Mesenchymal stem cell (in vitro differentiated cells and primary cell): Measurements from ENCODE around the gene PTPN12.
"Not testable (repeated sequence)": the region's sequence is repeated elsewhere in the genome, so short reads cannot be mapped to it uniquely, and the experiment has no call there.

Source experiments
- DNase-seq: peaks from one replicate; pipeline ENCODE4 v3.0.0-alpha.2; 2013
- H2AFZ ChIP-seq: one replicate; pipeline ENCODE4 v1.6.1; 2013; ENCODE audit warnings: low read depth, mild to moderate bottlenecking, control low read depth, inconsistent platforms, low read length, moderate library complexity
- H2AK5ac ChIP-seq: 2 replicates; pipeline ENCODE4 v1.6.1; 2013; ENCODE audit warnings: low read length, moderate library complexity, mild to moderate bottlenecking, inconsistent platforms; ENCODE audit not compliant: severe bottlenecking
- H2BK120ac ChIP-seq: one replicate; pipeline ENCODE4 v1.6.1; 2013; ENCODE audit warnings: low read depth, mild to moderate bottlenecking, inconsistent platforms, low read length, moderate library complexity
- H2BK12ac ChIP-seq, 2 experiments: one replicate each; pipeline ENCODE4 v1.6.1; 2013; ENCODE audit warnings: inconsistent platforms in 2 of 2, low read length in 2 of 2, mild to moderate bottlenecking in 2 of 2, moderate library complexity in 2 of 2, control low read depth in 1 of 2
- H2BK15ac ChIP-seq: one replicate; pipeline ENCODE4 v1.6.1; 2013; ENCODE audit warnings: mild to moderate bottlenecking, low read depth, inconsistent platforms; ENCODE audit not compliant: poor library complexity, severe bottlenecking
- H2BK5ac ChIP-seq: 2 replicates; pipeline ENCODE4 v1.6.1; 2013; ENCODE audit warnings: low read depth, mild to moderate bottlenecking, low read length, control low read depth, inconsistent platforms; ENCODE audit not compliant: poor library complexity, severe bottlenecking
- H3K14ac ChIP-seq, 2 experiments: one replicate each; pipeline ENCODE4 v1.6.1; 2013; ENCODE audit warnings: inconsistent platforms in 2 of 2, low read length in 2 of 2, control low read depth in 1 of 2, mild to moderate bottlenecking in 1 of 2, moderate library complexity in 1 of 2
- H3K18ac ChIP-seq, 2 experiments: one replicate each; pipeline ENCODE4 v1.6.1; 2013; ENCODE audit warnings: inconsistent platforms in 2 of 2, low read length in 2 of 2, control low read depth in 1 of 2, low read depth in 1 of 2, mild to moderate bottlenecking in 1 of 2
- H3K23ac ChIP-seq, 2 experiments: one replicate each; pipeline ENCODE4 v1.6.1; 2013; ENCODE audit warnings: inconsistent platforms in 2 of 2, low read length in 2 of 2, mild to moderate bottlenecking in 2 of 2, moderate library complexity in 2 of 2, control low read depth in 1 of 2
- H3K27ac ChIP-seq: 2 replicates; pipeline ENCODE4 v1.5.1; 2013; ENCODE audit warnings: mild to moderate bottlenecking, moderate library complexity, low read length, control low read depth, inconsistent platforms; ENCODE audit not compliant: poor library complexity, severe bottlenecking
- H3K27me3 ChIP-seq, 2 experiments: 2 replicates each; pipeline versions ENCODE4 v1.6.1 to v1.7.0; 2013; ENCODE audit warnings: low read length in 2 of 2, mild to moderate bottlenecking in 2 of 2, moderate library complexity in 2 of 2, control low read depth in 1 of 2, inconsistent platforms in 1 of 2; ENCODE audit not compliant: control insufficient read depth in 1 of 2, insufficient read depth in 1 of 2
- H3K36me3 ChIP-seq, 2 experiments: 2 replicates each; pipeline versions ENCODE4 v1.6.1 to v1.7.0; 2013; ENCODE audit warnings: low read length in 2 of 2, control low read depth in 1 of 2, inconsistent platforms in 1 of 2, low read depth in 1 of 2, mild to moderate bottlenecking in 1 of 2; ENCODE audit not compliant: insufficient read depth in 2 of 2, control insufficient read depth in 1 of 2
- H3K4ac ChIP-seq, 2 experiments: one replicate each; pipeline ENCODE4 v1.6.1; 2013; ENCODE audit warnings: inconsistent platforms in 2 of 2, low read length in 2 of 2, mild to moderate bottlenecking in 2 of 2, moderate library complexity in 2 of 2, control low read depth in 1 of 2, low read depth in 1 of 2
- H3K4me1 ChIP-seq: 2 replicates; pipeline ENCODE4 v1.6.1; 2013; ENCODE audit warnings: low read depth, low read length, control low read depth; ENCODE audit not compliant: control insufficient read depth, insufficient read depth
- H3K4me2 ChIP-seq: 2 replicates; pipeline ENCODE4 v1.6.1; 2013; ENCODE audit warnings: low read length, mild to moderate bottlenecking, inconsistent platforms; ENCODE audit not compliant: poor library complexity, severe bottlenecking
- H3K4me3 ChIP-seq, 2 experiments: 2 replicates each; pipeline versions ENCODE4 v1.5.1 to v1.7.0; 2013; ENCODE audit warnings: low read length in 2 of 2, mild to moderate bottlenecking in 2 of 2, control low read depth in 1 of 2, low read depth in 1 of 2; ENCODE audit not compliant: insufficient read depth in 1 of 2
- H3K79me1 ChIP-seq: replicated peaks from 2 replicates; pipeline ENCODE4 v1.6.1; 2013; ENCODE audit warnings: mild to moderate bottlenecking, control low read depth, low read length, inconsistent platforms; ENCODE audit not compliant: poor library complexity, severe bottlenecking
- H3K9ac ChIP-seq: 2 replicates; pipeline ENCODE4 v1.7.0; 2013; ENCODE audit warnings: mild to moderate bottlenecking, low read length, moderate library complexity
- H3K9me3 ChIP-seq: 2 replicates; pipeline ENCODE4 v1.7.0; 2013; ENCODE audit warnings: mild to moderate bottlenecking, low read length; ENCODE audit not compliant: control insufficient read depth
- H4K8ac ChIP-seq: one replicate; pipeline ENCODE4 v1.6.1; 2013; ENCODE audit warnings: inconsistent platforms, mild to moderate bottlenecking, low read length, moderate library complexity
- H4K91ac ChIP-seq: one replicate; pipeline ENCODE4 v1.6.1; 2013; ENCODE audit warnings: mild to moderate bottlenecking, low read length, inconsistent platforms
- WGBS: methylation state at CpG from one replicate; pipeline ENCODE4 v1.1.7; 2013; ENCODE audit warnings: mixed read lengths; 5-methylcytosine and 5-hydroxymethylcytosine counted together

Gene PTPN12

GRCh38 chr7:77516085-77516484, 21.0 kb upstream of the PTPN12 start:
- Histone ChIP-seq H3K27ac (no peak overlapping the region), H2AFZ (no peak overlapping the region), H3K4ac (no peak overlapping the region), H2BK120ac (no peak overlapping the region), H4K8ac (no peak overlapping the region), H2BK12ac (no peak overlapping the region), H3K23ac (no peak overlapping the region), H3K9me3 (no peaks in the 10 kb centered on the region), H3K79me1 (no peaks in the 10 kb centered on the region), H2BK5ac (no peak overlapping the region), H3K9ac (no peak overlapping the region), H3K4me3 (no peak overlapping the region), H3K4me1 (no peaks in the 10 kb centered on the region), H2BK15ac (no peak overlapping the region), H3K18ac (no peak overlapping the region), H3K4me2 (no peak overlapping the region), H4K91ac (no peak overlapping the region), H3K36me3 (no peaks in the 10 kb centered on the region), H2AK5ac (no peak overlapping the region), H3K14ac (no peak overlapping the region), H3K27me3 (no peaks in the 10 kb centered on the region)
- DNase-seq = no peak
- 90% methylated on average over 3 of the region's 3 CpGs for WGBS

DNA sequence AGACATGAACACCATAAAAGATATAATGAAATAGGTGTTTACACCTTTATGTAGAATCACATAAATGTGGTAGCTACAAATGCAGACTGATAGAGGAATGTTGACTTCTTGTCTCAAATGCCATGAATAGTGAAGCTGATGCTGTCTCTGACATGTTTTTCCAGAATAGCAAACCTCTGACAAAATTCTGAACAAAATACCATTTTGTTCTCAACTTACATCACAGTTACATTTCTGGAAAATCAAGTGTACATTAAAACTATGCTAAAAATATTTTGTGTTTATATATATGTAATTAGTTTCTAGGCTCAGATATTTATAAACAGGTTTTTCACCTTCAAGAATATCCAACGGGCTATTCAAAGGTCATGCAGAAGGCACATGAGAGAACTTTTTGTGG, 16.8 kb upstream of the PTPN12 start:
- no CpG with 5 or more reads among the region's 1 CpG for WGBS
- Histone ChIP-seq H3K14ac (no peak overlapping the region), H2BK5ac (no peak overlapping the region), H4K8ac (no peak overlapping the region), H2AK5ac (no peak overlapping the region), H3K4me1 (no peaks in the 10 kb centered on the region), H2BK12ac (no peak overlapping the region), H3K27me3 (no peaks in the 10 kb centered on the region), H2AFZ (no peak overlapping the region), H3K4me3 (no peak overlapping the region), H2BK120ac (no peak overlapping the region), H3K27ac (no peak overlapping the region), H3K18ac (no peak overlapping the region), H3K4ac (no peak overlapping the region), H3K4me2 (no peak overlapping the region), H3K23ac (no peak overlapping the region), H3K9me3 (no peaks in the 10 kb centered on the region), H3K36me3 (no peaks in the 10 kb centered on the region), H3K9ac (no peak overlapping the region), H4K91ac (no peak overlapping the region), H2BK15ac (no peak overlapping the region), H3K79me1 (no peaks in the 10 kb centered on the region)
- no peak for DNase-seq

GRCh38 chr7:77521537-77521936, 15.6 kb upstream of the PTPN12 start:
- H2BK15ac ChIP-seq, H3K23ac ChIP-seq, H4K91ac ChIP-seq, H3K18ac ChIP-seq, H3K4me3 ChIP-seq, H2AFZ ChIP-seq, H3K9ac ChIP-seq, H3K4me2 ChIP-seq, H3K4me1 ChIP-seq, H3K79me1 ChIP-seq, H2BK5ac ChIP-seq, H4K8ac ChIP-seq, H3K14ac ChIP-seq, DNase-seq, H3K9me3 ChIP-seq, H3K27me3 ChIP-seq, H2BK120ac ChIP-seq, H3K4ac ChIP-seq, H3K27ac ChIP-seq, H2AK5ac ChIP-seq, H2BK12ac ChIP-seq, H3K36me3 ChIP-seq: not testable (repeated sequence)
- 99% methylated on average over 4 of the region's 5 CpGs for whole genome bisulfite sequencing

- no peak overlapping the region for H2BK12ac ChIP-seq
- no peak overlapping the region for H3K4me3 ChIP-seq
- no peak overlapping the region for H3K9ac ChIP-seq
- no peak overlapping the region for H2BK5ac ChIP-seq
- no peak overlapping the region for H3K23ac ChIP-seq
- H3K9me3 ChIP-seq = no peaks in the 10 kb centered on the region
- H3K4me1 ChIP-seq = no peaks in the 10 kb centered on the region
- no peak overlapping the region for H3K4me2 ChIP-seq
- DNase-seq = no peak
- H3K79me1 ChIP-seq = peaks cover 2% of the 10 kb centered on the region
- H3K36me3 ChIP-seq = no peaks in the 10 kb centered on the region
- no peak overlapping the region for H3K14ac ChIP-seq
- no peak overlapping the region for H4K91ac ChIP-seq
- H3K4ac ChIP-seq = no peak overlapping the region
- H3K27ac ChIP-seq = no peak overlapping the region
- no peak overlapping the region for H4K8ac ChIP-seq
- no peaks in the 10 kb centered on the region for H3K27me3 ChIP-seq
- H2AFZ ChIP-seq = no peak overlapping the region
- no peak overlapping the region for H3K18ac ChIP-seq
- H2BK120ac ChIP-seq = no peak overlapping the region
- no peak overlapping the region for H2BK15ac ChIP-seq
- H2AK5ac ChIP-seq = no peak overlapping the region
These were observed 12.4 kb upstream of the PTPN12 start for GRCh38 chr7:77524731-77525130.
